Pancreas (tissue), 10 donors: ENCODE measurements around the gene POLR2H. TPM values are rescaled to one million over a fixed set of nuclear protein-coding genes. Genes with fewer than 3 reads are reported as not detected.

Experiments
- ATAC-seq, 4 donors: fragments of 200-7000 bp; cut with Tn5 transposase; one replicate each; pipeline versions ENCODE4 v1.8.0 to v1.9.1; 2020; ENCODE audit warnings: mild to moderate bottlenecking in 4 of 4, moderate library complexity in 4 of 4
- DNase-seq, 6 donors: peaks; one replicate each; pipeline ENCODE4 v3.0.0-alpha.2; 2020
- FAIRE-seq: peaks from 2 replicates; lab custom pipeline; 2012; peaks lifted over from hg19 to GRCh38; lab: Jason Lieb, UNC
- H3K27ac ChIP-seq, 4 donors: fragments of 200-600 bp; sonication (generic); 1 replicate in 3 of 4; 2 replicates in 1 of 4; pipeline versions ENCODE4 v1.5.0 to v1.8.0; 2020
- H3K27me3 ChIP-seq, 4 donors: fragments of 200-600 bp; one replicate each; pipeline ENCODE4 v1.8.0; 2021
- H3K36me3 ChIP-seq, 3 donors: fragments of 200-600 bp; sonication (generic) in 1 of 3; one replicate each; pipeline versions ENCODE4 v1.5.0 to v1.8.0; 2020 to 2021
- H3K4me1 ChIP-seq, 3 donors: fragments of 200-600 bp; one replicate each; pipeline ENCODE4 v1.8.0; 2021
- H3K4me3 ChIP-seq, 4 donors: fragments of 200-600 bp; sonication (generic) in 2 of 4; one replicate each; pipeline versions ENCODE4 v1.5.0 to v1.8.0; 2020 to 2021
- H3K9me3 ChIP-seq, 4 donors: fragments of 200-600 bp; one replicate each; pipeline ENCODE4 v1.8.0; 2021
- WGBS, 2 donors: extraction: QIAGEN DNeasy Blood & Tissue Kit; methylation state at CpG; one replicate each; pipeline ENCODE4 v1.1.7; 2013; 5-methylcytosine and 5-hydroxymethylcytosine counted together
- intact Hi-C, 3 donors: fragments of 100-400 bp; cut with DNase I; formaldehyde crosslinking; loops; one replicate each; pipeline versions ENCODE4 v1.11.1 to v1.14.2; 2022
- polyA plus RNA-seq, 2 donors: library from polyadenylated mRNA; stranded (reverse); fragments of 200-250 nt; gene quantifications; one replicate each; pipeline ENCODE4 v1.2.3, GENCODE V29; 2013
- total RNA-seq, 6 donors: library from RNA; stranded (reverse); fragmentation: NEBNext Ultra II Directional in 4 of 6; extraction: Animal tissue kit (Norgen Biotek cat#: 25700) in 4 of 6; gene quantifications; one replicate each; pipeline versions ENCODE4 v1.2.1 to v1.2.4, GENCODE V29; 2021 to 2023
- TF ChIP-seq, protein P1 (sequence below), 4 donors: fragments of 200-600 bp; sonication (generic) in 3 of 4; IDR thresholded peaks; one replicate each; pipeline versions ENCODE4 v1.5.0 to v1.8.0; 2021; ENCODE audit warnings: antibody characterized with exemption in 4 of 4
- donor health status: healthy with polysubstance abuse.
- donor health status: DM: no; HTN: no; CAD: no; lungs with moderate emphysema.
- donor health status: DM: no; HTN: no; CAD: no.
- donor health status: control.
- donor health status: control.
- donor health status: Bipolar disorder and iron deficiency.
- donor health status: DM: yes; HTN: yes; CAD: no.
- donor health status: DM: no; HTN: no; CAD: no.
- donor health status: DM: no; HTN: no; CAD: no.
- donor health status: DM: yes; HTN: yes; CAD: no.

POLR2H gene
- total and polyA plus RNA-seq, 8 donors = 19.7 to 116 (median 28.8) TPM

GRCh38 chr3:184372296-184372821 is 10.8 kb downstream of the POLR2H start:
- H3K36me3 ChIP-seq = peaks cover 0 to 4% (median 3%) of the 10 kb centered on the region in 3 donors
- peak overlapping the region in 1 of 4 donors; percentile 4 for H3K27ac ChIP-seq
- DNase-seq (no peak), ATAC-seq (no peak), FAIRE-seq (no peak)
- intact Hi-C loops = loop anchor here in 1 of 3 donors (5.0 kb wide), 1 partner anchor 170 kb away; no protein-coding TSS in a partner anchor
- no peaks in the 10 kb centered on the region for H3K27me3 ChIP-seq
- no peaks in the 10 kb centered on the region for H3K9me3 ChIP-seq
- TF ChIP-seq, protein P1, sequence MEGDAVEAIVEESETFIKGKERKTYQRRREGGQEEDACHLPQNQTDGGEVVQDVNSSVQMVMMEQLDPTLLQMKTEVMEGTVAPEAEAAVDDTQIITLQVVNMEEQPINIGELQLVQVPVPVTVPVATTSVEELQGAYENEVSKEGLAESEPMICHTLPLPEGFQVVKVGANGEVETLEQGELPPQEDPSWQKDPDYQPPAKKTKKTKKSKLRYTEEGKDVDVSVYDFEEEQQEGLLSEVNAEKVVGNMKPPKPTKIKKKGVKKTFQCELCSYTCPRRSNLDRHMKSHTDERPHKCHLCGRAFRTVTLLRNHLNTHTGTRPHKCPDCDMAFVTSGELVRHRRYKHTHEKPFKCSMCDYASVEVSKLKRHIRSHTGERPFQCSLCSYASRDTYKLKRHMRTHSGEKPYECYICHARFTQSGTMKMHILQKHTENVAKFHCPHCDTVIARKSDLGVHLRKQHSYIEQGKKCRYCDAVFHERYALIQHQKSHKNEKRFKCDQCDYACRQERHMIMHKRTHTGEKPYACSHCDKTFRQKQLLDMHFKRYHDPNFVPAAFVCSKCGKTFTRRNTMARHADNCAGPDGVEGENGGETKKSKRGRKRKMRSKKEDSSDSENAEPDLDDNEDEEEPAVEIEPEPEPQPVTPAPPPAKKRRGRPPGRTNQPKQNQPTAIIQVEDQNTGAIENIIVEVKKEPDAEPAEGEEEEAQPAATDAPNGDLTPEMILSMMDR (IDR thresholded peaks at IDR 0.05) = no peak
- peaks cover 4 to 14% (median 9%) of the 10 kb centered on the region in 3 donors for H3K4me1 ChIP-seq
- 73 to 75% methylated on average over 8 of the region's 8 CpGs for WGBS, 2 donors
- H3K4me3 ChIP-seq = no peak overlapping the region

- Histone ChIP-seq H3K27me3 (no peaks in the 10 kb centered on the region), H3K4me3 (no peak overlapping the region), H3K9me3 (no peaks in the 10 kb centered on the region), H3K36me3 (peaks cover 0 to 4% (median 3%) of the 10 kb centered on the region in 3 donors), H3K27ac (no peak overlapping the region), H3K4me1 (peaks cover 8 to 17% (median 15%) of the 10 kb centered on the region in 3 donors)
- peak in 1 of 6 donors; percentile 21 for DNase-seq
- no peak for ATAC-seq
- intact Hi-C loops = loop anchor here in 1 of 3 donors (5.0 kb wide), 1 partner anchor 169 kb away; no protein-coding TSS in a partner anchor
- no peak for FAIRE-seq
- TF ChIP-seq, protein P1 (IDR thresholded peaks at IDR 0.05) = no peak
- WGBS, 2 donors = 80 to 82% methylated on average over 5 of the region's 5 CpGs
Measured at GRCh38 chr3:184372911-184373310, 11.4 kb downstream of the POLR2H start.

GRCh38 chr3:184373422-184373821 is 11.9 kb downstream of the POLR2H start:
- TF ChIP-seq, protein P1 (IDR thresholded peaks at IDR 0.05) = no peak
- Histone ChIP-seq H3K4me1 (peaks cover 11 to 20% (median 17%) of the 10 kb centered on the region in 3 donors), H3K36me3 (peaks cover 0 to 2% (median 0%) of the 10 kb centered on the region in 3 donors), H3K27me3 (no peaks in the 10 kb centered on the region), H3K4me3 (no peak overlapping the region), H3K27ac (no peak overlapping the region), H3K9me3 (no peaks in the 10 kb centered on the region)
- no peak for ATAC-seq
- no peak for FAIRE-seq
- DNase-seq = peak in 1 of 6 donors; percentile 21
- intact Hi-C loops = loop anchor here in 1 of 3 donors (5.0 kb wide), 1 partner anchor 169 kb away; no protein-coding TSS in a partner anchor
- WGBS, 2 donors = 85 to 92% methylated on average over 6 of the region's 6 CpGs

GRCh38 chr3:184375747-184376461 is 14.4 kb downstream of the POLR2H start:
- Histone ChIP-seq H3K9me3 (no peaks in the 10 kb centered on the region), H3K4me1 (peaks cover 11 to 20% (median 17%) of the 10 kb centered on the region in 3 donors), H3K27me3 (no peaks in the 10 kb centered on the region), H3K27ac (no peak overlapping the region), H3K36me3 (no peaks in the 10 kb centered on the region), H3K4me3 (no peak overlapping the region)
- DNase-seq (peak in 1 of 6 donors; percentile 53), ATAC-seq (no peak), FAIRE-seq (no peak)
- intact Hi-C loops = loop anchor here in 1 of 3 donors (5.0 kb wide), 1 partner anchor 161 kb away; no protein-coding TSS in a partner anchor
- 87 to 96% methylated on average over 12 of the region's 12 CpGs for WGBS, 2 donors
- TF ChIP-seq, protein P1 (IDR thresholded peaks at IDR 0.05) = no peak
